OCI-LY1 (cell line): Measurements from ENCODE around the gene MSMP.

Experiments
- CTCF ChIP-seq: fragments of 200-600 bp; sonication (generic), shearing (Covaris generic); IDR thresholded peaks from 2 replicates; pipeline ENCODE4 v1.5.1; 2017; ENCODE audit warnings: mild to moderate bottlenecking, antibody characterized with exemption, low read length, moderate library complexity, mixed read lengths
- EZH2 ChIP-seq: fragments of 200-600 bp; sonication (generic), shearing (Covaris generic); IDR thresholded peaks from 2 replicates; pipeline ENCODE4 v1.8.0; 2017; ENCODE audit warnings: borderline replicate concordance, mixed run types, mild to moderate bottlenecking, antibody characterized with exemption, low read length, moderate library complexity, mixed read lengths

- no peak for TF ChIP-seq CTCF
- no peak for TF ChIP-seq EZH2
These were observed 13.4 kb upstream of the MSMP start for GRCh38 chr9:35767458-35767857.
